Stimulated activated CD8-positive, alpha-beta memory T cell treated with anti-CD3 and anti-CD28 coated beads, Interleukin-2, amount 100 ng/mL, for 1 hour (primary cell): ENCODE results near the gene SMPDL3A.
A peak's percentile ranks its signal among the peaks of the same experiment; 100 is the strongest.

Source experiments
- DNase-seq, 2 donors: peaks; one replicate each; pipeline ENCODE4 v3.0.0-alpha.2; 2020; ENCODE audit warnings: low read depth in 2 of 2

SMPDL3A gene

DNA sequence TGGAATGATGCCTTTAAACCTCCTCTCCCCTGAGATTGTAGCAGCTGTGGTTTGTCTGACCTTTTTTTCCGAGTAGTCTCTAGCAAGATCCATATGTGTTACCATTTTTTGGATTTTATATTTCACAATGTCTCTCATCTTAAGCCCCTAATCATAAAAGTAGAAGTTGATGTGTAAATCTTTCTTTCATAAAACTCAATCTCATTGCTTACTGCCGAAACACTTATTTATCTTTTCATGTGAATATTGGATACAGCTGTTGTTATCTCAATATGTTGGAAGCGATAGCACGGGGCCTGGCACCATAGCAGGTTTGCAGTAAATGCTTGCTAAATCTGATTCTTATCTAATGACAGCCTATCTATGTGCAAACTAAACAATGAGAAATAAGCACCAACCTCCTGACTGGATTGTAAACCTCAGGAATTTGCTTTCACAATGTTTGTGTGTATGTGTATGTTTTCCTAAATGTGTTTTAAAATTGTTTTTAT is 14.2 kb downstream of the SMPDL3A start:
- DNase-seq = no peak

GRCh38 chr6:122804962-122805485 is 16.0 kb downstream of the SMPDL3A start:
- no peak for DNase-seq

GRCh38 chr6:122806291-122806690 is 17.2 kb downstream of the SMPDL3A start:
- no peak for DNase-seq

- DNase-seq = no peak
Observed at GRCh38 chr6:122808121-122808885, 19.2 kb downstream of the SMPDL3A start.

DNA sequence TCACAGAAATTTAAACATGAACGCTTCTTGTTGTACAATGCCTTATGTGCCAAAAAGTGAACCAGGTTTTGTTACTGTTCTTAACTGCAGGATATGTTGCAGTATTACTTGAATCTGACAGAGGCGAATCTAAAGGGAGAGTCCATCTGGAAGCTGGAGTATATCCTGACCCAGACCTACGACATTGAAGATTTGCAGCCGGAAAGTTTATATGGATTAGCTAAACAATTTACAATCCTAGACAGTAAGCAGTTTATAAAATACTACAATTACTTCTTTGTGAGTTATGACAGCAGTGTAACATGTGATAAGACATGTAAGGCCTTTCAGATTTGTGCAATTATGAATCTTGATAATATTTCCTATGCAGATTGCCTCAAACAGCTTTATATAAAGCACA is 19.9 kb downstream of the SMPDL3A start:
- no peak for DNase-seq

- no peak for DNase-seq
Observed at GRCh38 chr6:122809691-122810090, 20.6 kb downstream of the SMPDL3A start.

GRCh38 chr6:122810189-122810588 is 21.1 kb downstream of the SMPDL3A start:
- no peak for DNase-seq

- DNase-seq = no peak
Observed at GRCh38 chr6:122817358-122817757, 28.3 kb downstream of the SMPDL3A start.

DNA sequence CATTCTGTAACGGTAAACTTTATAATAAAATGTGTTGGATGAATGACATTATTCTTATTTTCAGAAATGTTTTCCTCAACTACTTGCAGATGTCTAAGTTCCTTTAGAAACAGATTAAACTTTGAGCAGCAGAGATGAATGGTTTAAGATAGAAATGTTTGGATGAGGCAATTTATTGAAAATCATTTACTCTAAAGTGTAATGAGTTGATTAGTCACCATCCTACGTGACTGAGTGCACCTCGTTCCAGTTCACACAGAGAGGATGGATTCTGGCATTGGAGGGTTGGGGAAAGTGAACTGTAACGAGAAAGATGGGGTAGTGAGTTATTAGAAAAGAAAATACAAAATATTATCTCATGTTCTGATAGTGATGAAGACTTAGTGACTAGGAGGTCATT is 28.7 kb downstream of the SMPDL3A start:
- no peak for DNase-seq

GRCh38 chr6:122818866-122819265 is 29.8 kb downstream of the SMPDL3A start:
- no peak for DNase-seq

GRCh38 chr6:122821095-122821494 is 32.0 kb downstream of the SMPDL3A start:
- DNase-seq = no peak

DNA sequence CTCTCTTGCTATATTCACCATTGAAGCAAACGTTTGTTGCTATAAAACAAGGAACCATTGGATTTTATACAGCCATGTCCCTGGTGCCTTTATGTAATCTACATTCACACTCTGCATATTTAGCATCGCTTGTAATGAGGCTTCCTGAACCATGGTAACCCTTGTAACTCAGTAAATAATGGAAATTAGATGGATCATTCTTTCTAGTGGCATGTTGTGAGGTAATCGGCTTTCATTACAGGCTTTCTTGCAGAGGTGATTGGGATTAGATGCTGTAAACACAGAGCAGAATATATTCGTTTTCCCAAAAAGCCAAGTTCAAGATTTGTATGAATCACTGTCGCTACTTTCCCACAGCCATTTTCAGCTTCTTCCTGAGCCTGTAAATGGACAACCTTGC is 36.1 kb downstream of the SMPDL3A start:
- no peak for DNase-seq

- DNase-seq = no peak
Observed at GRCh38 chr6:122829456-122829855, 40.4 kb downstream of the SMPDL3A start.

DNA sequence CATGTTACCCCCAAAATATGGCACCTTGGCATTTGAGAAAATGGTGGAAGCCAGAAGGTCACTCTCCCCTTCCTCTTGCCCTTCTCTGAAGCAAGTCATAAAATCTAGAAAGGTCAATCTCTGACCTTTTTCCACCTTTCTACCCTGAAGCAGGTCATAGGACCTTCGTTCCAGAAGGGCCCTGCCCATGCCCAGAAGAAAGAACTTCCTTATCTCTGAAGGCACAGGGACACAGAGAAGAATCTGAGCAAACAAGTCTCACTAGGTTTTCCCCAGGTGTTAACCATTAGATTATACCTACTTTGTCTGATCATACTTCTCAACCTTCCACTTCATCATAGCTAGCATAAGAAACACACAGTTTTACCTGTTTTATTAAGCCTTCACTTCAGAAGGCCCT is 42.5 kb downstream of the SMPDL3A start:
- no peak for DNase-seq

GRCh38 chr6:122832459-122832858 is 43.4 kb downstream of the SMPDL3A start:
- no peak for DNase-seq

GRCh38 chr6:122833021-122833491 is 44.0 kb downstream of the SMPDL3A start:
- DNase-seq = no peak

- DNase-seq = no peak
Observed at GRCh38 chr6:122838060-122838780, 49.2 kb downstream of the SMPDL3A start.

- peak in 1 of 2 donors; percentile 9 for DNase-seq
Observed at GRCh38 chr6:122839472-122839871, 50.4 kb downstream of the SMPDL3A start.

DNA sequence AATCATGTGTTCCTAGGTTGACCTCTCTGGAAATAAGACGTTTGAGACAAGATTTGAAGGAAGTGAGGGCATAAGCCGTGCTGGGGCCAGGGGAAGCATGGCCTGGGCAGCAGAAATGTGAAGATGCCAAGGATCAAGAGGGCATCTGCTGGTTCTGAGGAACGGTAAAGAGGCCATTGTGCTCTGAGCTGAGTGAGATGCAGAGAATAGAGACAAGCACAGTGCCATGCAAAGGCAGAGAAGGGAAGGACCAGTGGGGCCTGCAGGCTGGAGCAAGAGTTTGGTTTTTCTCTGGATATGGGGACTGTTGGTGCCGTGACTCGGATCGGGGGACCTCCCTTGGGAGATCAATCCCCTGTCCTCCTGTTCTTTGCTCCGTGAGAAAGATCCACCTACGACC is 50.8 kb downstream of the SMPDL3A start:
- no peak for DNase-seq

DNA sequence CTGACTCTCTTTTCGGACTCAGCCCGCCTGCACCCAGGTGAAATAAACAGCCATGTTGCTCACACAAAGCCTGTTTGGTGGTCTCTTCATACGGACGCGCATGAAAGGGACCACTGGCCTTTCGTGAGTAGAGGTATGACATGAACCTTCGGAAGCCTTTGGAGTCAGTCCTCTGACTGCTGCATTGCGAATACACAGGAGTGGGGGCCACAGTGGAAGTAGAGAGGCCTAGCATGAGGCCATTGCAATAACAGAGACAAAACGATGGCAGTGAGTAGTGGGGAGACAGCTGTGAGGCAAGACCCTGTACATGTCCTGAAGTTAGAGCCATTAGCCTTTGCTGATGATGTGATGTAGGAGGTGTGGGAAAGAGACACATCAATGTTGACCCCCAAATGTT is 56.4 kb downstream of the SMPDL3A start:
- no peak for DNase-seq

DNA sequence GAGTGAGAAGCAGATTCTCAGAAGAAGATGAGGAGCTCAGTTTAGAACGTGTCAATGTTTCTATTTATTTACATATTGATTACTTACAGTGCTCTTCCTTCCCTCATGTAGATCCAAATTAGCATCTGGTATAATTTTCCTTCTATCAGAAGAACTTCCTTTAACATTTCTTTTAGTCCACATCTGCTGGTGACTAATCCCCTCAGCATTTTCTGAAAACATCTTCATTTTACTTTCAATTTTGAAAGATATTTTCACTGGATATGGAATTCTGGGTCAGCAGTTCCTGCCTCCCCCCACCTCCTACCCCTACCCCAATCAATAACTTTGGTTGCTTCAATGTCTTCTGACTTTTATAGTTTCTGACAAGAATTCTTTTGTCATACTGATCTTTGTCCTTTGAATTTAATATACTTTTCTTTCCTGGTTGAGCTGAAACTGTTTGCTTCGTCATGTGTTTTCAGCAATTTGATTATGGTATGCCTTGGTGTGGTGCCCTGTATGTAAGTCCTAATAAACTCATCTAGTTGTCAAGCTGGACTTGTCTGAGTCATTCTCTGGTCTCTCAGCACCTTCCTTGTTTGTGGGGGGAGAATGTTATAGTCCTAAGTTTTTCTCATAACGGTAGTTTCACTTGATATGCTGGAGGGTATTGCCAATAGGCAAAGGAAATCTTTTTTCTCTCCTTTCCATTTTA is 57.0 kb downstream of the SMPDL3A start:
- no peak for DNase-seq
